HepG2 (cell line): ENCODE measurements around the gene ZNF829. TPM values are rescaled to one million over a fixed set of nuclear protein-coding genes. Genes with fewer than 3 reads are reported as not detected.

Experiments used
- BCL6 ChIP-seq: IDR thresholded peaks from 2 replicates; pipeline ENCODE4 v1.6.1; 2016; ENCODE audit warnings: missing genetic modification reagents, missing compliant biosample characterization
- CREM ChIP-seq, 2 experiments: sonication (generic) in 1 of 2; formaldehyde crosslinking in 1 of 2; IDR thresholded peaks; 2 replicates each; pipeline versions ENCODE4 v1.4.0 to v1.6.1; 2016 to 2020; ENCODE audit warnings: antibody characterized with exemption in 1 of 2, mild to moderate bottlenecking in 1 of 2, missing genetic modification reagents in 1 of 2
- GLI4 ChIP-seq: sonication (generic); formaldehyde crosslinking; IDR thresholded peaks from 2 replicates; pipeline ENCODE4 v1.5.1; 2020; ENCODE audit warnings: missing genetic modification reagents, mild to moderate bottlenecking, moderate library complexity, borderline replicate concordance
- HOXA5 ChIP-seq: sonication (generic); formaldehyde crosslinking; IDR thresholded peaks from 2 replicates; pipeline ENCODE4 v1.4.0; 2020; ENCODE audit warnings: missing genetic modification reagents
- HOXA9 ChIP-seq: sonication (generic); formaldehyde crosslinking; IDR thresholded peaks from 2 replicates; pipeline ENCODE4 v1.8.1; 2022; ENCODE audit warnings: missing genetic modification reagents, mild to moderate bottlenecking, moderate library complexity, borderline replicate concordance
- KDM5B ChIP-seq: sonication (generic); formaldehyde crosslinking; IDR thresholded peaks from 2 replicates; pipeline ENCODE4 v1.4.0; 2020; ENCODE audit warnings: missing genetic modification reagents, mild to moderate bottlenecking, borderline replicate concordance
- POLR2AphosphoS5 ChIP-seq: IDR thresholded peaks from 2 replicates; pipeline ENCODE4 v1.6.1; 2012; ENCODE audit warnings: low read depth, low read length
- PRMT3 ChIP-seq: sonication (generic); formaldehyde crosslinking; IDR thresholded peaks from 2 replicates; pipeline ENCODE4 v1.8.1; 2022; ENCODE audit warnings: low read depth, mild to moderate bottlenecking, moderate library complexity, missing genetic modification reagents, borderline replicate concordance
- STAT5B ChIP-seq: sonication (generic); formaldehyde crosslinking; IDR thresholded peaks from 2 replicates; pipeline ENCODE4 v1.4.0; 2020; ENCODE audit warnings: missing genetic modification reagents
- ZNF232 ChIP-seq: sonication (generic); formaldehyde crosslinking; IDR thresholded peaks from 2 replicates; pipeline ENCODE4 v1.4.0; 2020; ENCODE audit warnings: missing genetic modification reagents, borderline replicate concordance
- ZNF274 ChIP-seq: sonication (generic); formaldehyde crosslinking; IDR thresholded peaks from 2 replicates; pipeline ENCODE4 v1.5.1; 2020; ENCODE audit warnings: mild to moderate bottlenecking, missing genetic modification reagents
- ZNF407 ChIP-seq: sonication (generic); formaldehyde crosslinking; IDR thresholded peaks from one replicate; pipeline ENCODE4 v1.5.1; 2020; ENCODE audit warnings: mild to moderate bottlenecking, missing genetic modification reagents; ENCODE audit errors: not compliant biosample characterization
- ZNF501 ChIP-seq: sonication (generic); formaldehyde crosslinking; IDR thresholded peaks from 2 replicates; pipeline ENCODE4 v1.5.1; 2020; ENCODE audit warnings: mild to moderate bottlenecking, moderate library complexity, missing genetic modification reagents
- ZNF546 ChIP-seq: sonication (generic); formaldehyde crosslinking; conservative IDR thresholded peaks from 2 replicates; pipeline ENCODE4 v1.8.1; 2023; ENCODE audit warnings: mild to moderate bottlenecking, missing genetic modification reagents
- ZNF687 ChIP-seq: sonication (generic); formaldehyde crosslinking; IDR thresholded peaks from 2 replicates; pipeline ENCODE4 v1.5.1; 2020; ENCODE audit warnings: mild to moderate bottlenecking, missing genetic modification reagents, moderate library complexity
- ZNF740 ChIP-seq: sonication (generic); formaldehyde crosslinking; IDR thresholded peaks from 2 replicates; pipeline ENCODE4 v1.4.0; 2020; ENCODE audit warnings: missing genetic modification reagents
- polyA plus RNA-seq, 8 experiments: library from polyadenylated mRNA; depleted of rRNA in 3 of 8; stranded (reverse) in 7 of 8; unstranded in 1 of 8; fragments of >200 nt; fragmentation: Illumina TruSeq in 4 of 8; extraction: Trizol in 4 of 8; gene quantifications; 2 replicates each; pipeline versions ENCODE4 v1.2.1 to v1.2.3, GENCODE V29; 2011 to 2016; ENCODE audit warnings: low read depth in 4 of 8, missing spikeins in 1 of 8, mixed read lengths in 1 of 8; ENCODE audit not compliant: insufficient read depth in 1 of 8
- total RNA-seq, 5 experiments: library from RNA; depleted of rRNA; stranded (reverse); fragments of >200 nt; fragmentation: Illumina TruSeq; extraction: Trizol; gene quantifications; 2 replicates each; pipeline ENCODE4 v1.2.3, GENCODE V29; 2016; ENCODE audit warnings: low read depth in 1 of 5

Gene ZNF829
- total and polyA plus RNA-seq, 2 of the 13 experiments (the other 11 are each of a cell fraction or from before 2014, with no cell fraction given), result 0.15 to 0.86 TPM

- TF ChIP-seq ZNF687, result no peak; the same call in none of the 2 replicates
- no peak for TF ChIP-seq ZNF274
- TF ChIP-seq ZNF740 (CRISPR knock-in tag), result no peak
- no peak for TF ChIP-seq STAT5B
- TF ChIP-seq PRMT3 (CRISPR knock-in tag), result no peak
- no peak for TF ChIP-seq HOXA5
- TF ChIP-seq CREM (IDR thresholded peaks at IDR 0.05), result peak; percentile 79
- no peak for TF ChIP-seq CREM (CRISPR knock-in tag; IDR thresholded peaks at IDR 0.05)
- no peak for TF ChIP-seq BCL6 (CRISPR knock-in tag)
- TF ChIP-seq HOXA9 (CRISPR knock-in tag), result no peak
- peak; percentile 88; the same call in 1 of the 2 replicates for TF ChIP-seq GLI4 (CRISPR knock-in tag)
- TF ChIP-seq ZNF501 (CRISPR knock-in tag), result no peak
- TF ChIP-seq ZNF546 (CRISPR knock-in tag), result no peak
- peak; percentile 71 for TF ChIP-seq POLR2AphosphoS5
- TF ChIP-seq ZNF407, result no peak
- TF ChIP-seq KDM5B, result peak; percentile 0; the same call in 1 of the 2 replicates
- no peak for TF ChIP-seq ZNF232
Observed at GRCh38 chr19:36850559-36851442, 65.3 kb downstream of the ZNF829 start, which contains the start of gene ZNF345 (continued).
